A673 (cell line): ENCODE results near the gene DCLK1. TPM values are rescaled to one million over a fixed set of nuclear protein-coding genes. Genes with fewer than 3 reads are reported as not detected.

Experiments
- BruUV-seq: library from RNA; stranded (reverse); fragments of 400-500 nt; replicated peaks from 2 replicates; lab custom pipeline; 2021; lab: Mats Ljungman, UMichigan
- CTCF ChIA-PET: fragments of 300-600 bp; sonication (Branson Sonifier 250); formaldehyde crosslinking; loops from one replicate; lab custom pipeline; 2022; ENCODE audit warnings: antibody characterized with exemption; lab: Charles Lee
- POLR2A ChIA-PET: fragments of 300-600 bp; sonication (Branson Sonifier 250); formaldehyde crosslinking; loops from one replicate; lab custom pipeline; 2022; ENCODE audit warnings: antibody characterized with exemption; ENCODE audit not compliant: low non-redundant PET; lab: Charles Lee
- DNase-seq: peaks from one replicate; pipeline ENCODE4 v3.0.0-alpha.2; 2015; ENCODE audit warnings: low spot score
- H3K27ac ChIP-seq: fragments of 200-600 bp; sonication (generic); 2 replicates; pipeline ENCODE4 v1.5.1; 2016; ENCODE audit warnings: mixed run types, low read depth, mild to moderate bottlenecking, mixed read lengths, antibody characterized with exemption, low read length; ENCODE audit not compliant: poor library complexity, severe bottlenecking
- H3K27me3 ChIP-seq: fragments of 200-600 bp; sonication (generic); replicated peaks from 2 replicates; pipeline ENCODE4 v1.6.1; 2017; ENCODE audit warnings: mixed run types, low read depth, mild to moderate bottlenecking, mixed read lengths, antibody characterized with exemption, low read length; ENCODE audit not compliant: insufficient read depth, poor library complexity
- H3K36me3 ChIP-seq: fragments of 200-600 bp; sonication (generic); 2 replicates; pipeline ENCODE4 v1.6.1; 2016; ENCODE audit warnings: mixed run types, mild to moderate bottlenecking, mixed read lengths, antibody characterized with exemption, low read length; ENCODE audit not compliant: insufficient read depth, poor library complexity, severe bottlenecking
- H3K4me1 ChIP-seq: fragments of 200-600 bp; sonication (generic); 2 replicates; pipeline ENCODE4 v1.6.1; 2017; ENCODE audit warnings: mixed run types, mild to moderate bottlenecking, mixed read lengths, antibody characterized with exemption, low read length; ENCODE audit not compliant: insufficient read depth, poor library complexity, severe bottlenecking
- H3K4me3 ChIP-seq: fragments of 200-600 bp; sonication (generic); 2 replicates; pipeline ENCODE4 v1.5.1; 2016; ENCODE audit warnings: low read depth, mixed run types, mild to moderate bottlenecking, mixed read lengths, low read length; ENCODE audit not compliant: poor library complexity, severe bottlenecking
- H3K9me3 ChIP-seq: fragments of 200-600 bp; sonication (generic); 2 replicates; pipeline ENCODE4 v1.6.1; 2016; ENCODE audit warnings: mixed run types, low read depth, mild to moderate bottlenecking, mixed read lengths, antibody characterized with exemption, low read length; ENCODE audit not compliant: poor library complexity, severe bottlenecking
- EZH2 ChIP-seq: fragments of 200-600 bp; sonication (generic); IDR thresholded peaks from 2 replicates; pipeline ENCODE4 v1.6.1; 2017; ENCODE audit warnings: borderline replicate concordance, low read depth, mild to moderate bottlenecking, mixed read lengths, antibody characterized with exemption, low read length; ENCODE audit not compliant: poor library complexity, severe bottlenecking
- intact Hi-C: fragments of 100-400 bp; cut with micrococcal nuclease; formaldehyde crosslinking; loops from one replicate; pipeline ENCODE4 v1.10.0; 2022; ENCODE audit not compliant: unreplicated experiment
- total RNA-seq: library from RNA; stranded (reverse); gene quantifications from 2 replicates; pipeline ENCODE4 v1.2.3, GENCODE V29; 2021
- TF ChIP-seq, protein P1 (sequence below): fragments of 300-800, 200-600 bp; sonication (generic); conservative IDR thresholded peaks from 2 replicates; pipeline ENCODE4 v1.5.1; 2017; ENCODE audit warnings: low read depth, mild to moderate bottlenecking, antibody characterized with exemption, low read length, moderate library complexity, mixed read lengths

The DCLK1 gene
- total RNA-seq, 1 experiment from 2014 or later: 11.2 TPM

- BruUV-seq: no TSS peak
- no peak for DNase-seq
- no peaks in the 10 kb centered on the region for H3K9me3 ChIP-seq
- intact Hi-C loops: no loop called here
- ChIA-PET POLR2A (no interaction called here), CTCF (no interaction called here)
- no peaks in the 10 kb centered on the region for H3K4me1 ChIP-seq
- H3K4me3 ChIP-seq: no peak overlapping the region
- no peaks in the 10 kb centered on the region for H3K27me3 ChIP-seq
- no peaks in the 10 kb centered on the region for H3K36me3 ChIP-seq
- no peak for TF ChIP-seq EZH2
- TF ChIP-seq, protein P1, sequence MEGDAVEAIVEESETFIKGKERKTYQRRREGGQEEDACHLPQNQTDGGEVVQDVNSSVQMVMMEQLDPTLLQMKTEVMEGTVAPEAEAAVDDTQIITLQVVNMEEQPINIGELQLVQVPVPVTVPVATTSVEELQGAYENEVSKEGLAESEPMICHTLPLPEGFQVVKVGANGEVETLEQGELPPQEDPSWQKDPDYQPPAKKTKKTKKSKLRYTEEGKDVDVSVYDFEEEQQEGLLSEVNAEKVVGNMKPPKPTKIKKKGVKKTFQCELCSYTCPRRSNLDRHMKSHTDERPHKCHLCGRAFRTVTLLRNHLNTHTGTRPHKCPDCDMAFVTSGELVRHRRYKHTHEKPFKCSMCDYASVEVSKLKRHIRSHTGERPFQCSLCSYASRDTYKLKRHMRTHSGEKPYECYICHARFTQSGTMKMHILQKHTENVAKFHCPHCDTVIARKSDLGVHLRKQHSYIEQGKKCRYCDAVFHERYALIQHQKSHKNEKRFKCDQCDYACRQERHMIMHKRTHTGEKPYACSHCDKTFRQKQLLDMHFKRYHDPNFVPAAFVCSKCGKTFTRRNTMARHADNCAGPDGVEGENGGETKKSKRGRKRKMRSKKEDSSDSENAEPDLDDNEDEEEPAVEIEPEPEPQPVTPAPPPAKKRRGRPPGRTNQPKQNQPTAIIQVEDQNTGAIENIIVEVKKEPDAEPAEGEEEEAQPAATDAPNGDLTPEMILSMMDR: no peak
- no peak overlapping the region for H3K27ac ChIP-seq
Measured at GRCh38 chr13:35770756-35771297, 360.4 kb downstream of the DCLK1 start.

GRCh38 chr13:35769812-35770211 lies 361.4 kb downstream of the DCLK1 start:
- BruUV-seq: no TSS peak
- no peak overlapping the region for H3K27ac ChIP-seq

GRCh38 chr13:35768551-35768950 lies 362.6 kb downstream of the DCLK1 start:
- intact Hi-C loops: no loop called here
- no peak for DNase-seq
- CTCF ChIA-PET: no interaction called here
- Histone ChIP-seq H3K4me1 (no peaks in the 10 kb centered on the region), H3K36me3 (no peaks in the 10 kb centered on the region), H3K9me3 (no peaks in the 10 kb centered on the region), H3K27me3 (no peaks in the 10 kb centered on the region), H3K27ac (no peak overlapping the region), H3K4me3 (no peak overlapping the region)
- TF ChIP-seq, protein P1: no peak
- no peak for TF ChIP-seq EZH2
- BruUV-seq: no TSS peak
- POLR2A ChIA-PET: no interaction called here

More at GRCh38 chr13:35769812-35770211, 361.4 kb downstream of the DCLK1 start:
- Histone ChIP-seq H3K27me3 (no peaks in the 10 kb centered on the region), H3K9me3 (no peaks in the 10 kb centered on the region), H3K36me3 (no peaks in the 10 kb centered on the region), H3K4me1 (no peaks in the 10 kb centered on the region), H3K4me3 (no peak overlapping the region)
- DNase-seq: no peak
- CTCF ChIA-PET: no interaction called here
- intact Hi-C loops: no loop called here
- POLR2A ChIA-PET: no interaction called here
- no peak for TF ChIP-seq EZH2
- TF ChIP-seq, protein P1: no peak
